Central memory CD8-positive, alpha-beta T cell (primary cell): ENCODE data around the gene ARHGEF17.

Source experiments
- ATAC-seq: fragments of 150-1000 bp; cut with Tn5 transposase; replicated peaks from 2 replicates; pipeline ENCODE4 v1.10.0; 2022; ENCODE audit warnings: mild to moderate bottlenecking, moderate FRiP score, moderate number of reproducible peaks; ENCODE audit not compliant: poor library complexity, severe bottlenecking; ENCODE audit errors: extremely low read depth
- DNase-seq, 2 donors: peaks; one replicate each; pipeline ENCODE4 v3.0.0; 2021; ENCODE audit warnings: low spot score in 2 of 2
- H3K27ac Mint-ChIP-seq: one replicate; pipeline ENCODE4 v1.8.0; 2022; ENCODE audit warnings: low read depth, mild to moderate bottlenecking, moderate library complexity, mixed read lengths
- H3K27me3 Mint-ChIP-seq: one replicate; pipeline ENCODE4 v1.8.0; 2022; ENCODE audit warnings: mixed read lengths
- H3K36me3 Mint-ChIP-seq: one replicate; pipeline ENCODE4 v1.8.0; 2022; ENCODE audit warnings: mild to moderate bottlenecking, moderate library complexity, mixed read lengths; ENCODE audit not compliant: insufficient read depth
- H3K4me1 Mint-ChIP-seq: one replicate; pipeline ENCODE4 v1.8.0; 2022; ENCODE audit warnings: mixed read lengths
- H3K4me3 Mint-ChIP-seq: one replicate; pipeline ENCODE4 v1.8.0; 2022; ENCODE audit warnings: mild to moderate bottlenecking, moderate library complexity, mixed read lengths
- H3K9me3 Mint-ChIP-seq: one replicate; pipeline ENCODE4 v1.8.0; 2022; ENCODE audit warnings: mixed read lengths

The ARHGEF17 gene, protein sequence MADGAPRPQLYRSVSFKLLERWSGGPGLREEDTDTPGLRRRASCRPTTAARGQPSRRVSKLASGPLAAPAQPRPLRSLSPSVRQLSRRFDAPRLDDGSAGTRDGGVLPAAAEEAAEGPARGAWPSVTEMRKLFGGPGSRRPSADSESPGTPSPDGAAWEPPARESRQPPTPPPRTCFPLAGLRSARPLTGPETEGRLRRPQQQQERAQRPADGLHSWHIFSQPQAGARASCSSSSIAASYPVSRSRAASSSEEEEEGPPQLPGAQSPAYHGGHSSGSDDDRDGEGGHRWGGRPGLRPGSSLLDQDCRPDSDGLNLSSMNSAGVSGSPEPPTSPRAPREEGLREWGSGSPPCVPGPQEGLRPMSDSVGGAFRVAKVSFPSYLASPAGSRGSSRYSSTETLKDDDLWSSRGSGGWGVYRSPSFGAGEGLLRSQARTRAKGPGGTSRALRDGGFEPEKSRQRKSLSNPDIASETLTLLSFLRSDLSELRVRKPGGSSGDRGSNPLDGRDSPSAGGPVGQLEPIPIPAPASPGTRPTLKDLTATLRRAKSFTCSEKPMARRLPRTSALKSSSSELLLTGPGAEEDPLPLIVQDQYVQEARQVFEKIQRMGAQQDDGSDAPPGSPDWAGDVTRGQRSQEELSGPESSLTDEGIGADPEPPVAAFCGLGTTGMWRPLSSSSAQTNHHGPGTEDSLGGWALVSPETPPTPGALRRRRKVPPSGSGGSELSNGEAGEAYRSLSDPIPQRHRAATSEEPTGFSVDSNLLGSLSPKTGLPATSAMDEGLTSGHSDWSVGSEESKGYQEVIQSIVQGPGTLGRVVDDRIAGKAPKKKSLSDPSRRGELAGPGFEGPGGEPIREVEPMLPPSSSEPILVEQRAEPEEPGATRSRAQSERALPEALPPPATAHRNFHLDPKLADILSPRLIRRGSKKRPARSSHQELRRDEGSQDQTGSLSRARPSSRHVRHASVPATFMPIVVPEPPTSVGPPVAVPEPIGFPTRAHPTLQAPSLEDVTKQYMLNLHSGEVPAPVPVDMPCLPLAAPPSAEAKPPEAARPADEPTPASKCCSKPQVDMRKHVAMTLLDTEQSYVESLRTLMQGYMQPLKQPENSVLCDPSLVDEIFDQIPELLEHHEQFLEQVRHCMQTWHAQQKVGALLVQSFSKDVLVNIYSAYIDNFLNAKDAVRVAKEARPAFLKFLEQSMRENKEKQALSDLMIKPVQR (N-terminal part only)

DNA sequence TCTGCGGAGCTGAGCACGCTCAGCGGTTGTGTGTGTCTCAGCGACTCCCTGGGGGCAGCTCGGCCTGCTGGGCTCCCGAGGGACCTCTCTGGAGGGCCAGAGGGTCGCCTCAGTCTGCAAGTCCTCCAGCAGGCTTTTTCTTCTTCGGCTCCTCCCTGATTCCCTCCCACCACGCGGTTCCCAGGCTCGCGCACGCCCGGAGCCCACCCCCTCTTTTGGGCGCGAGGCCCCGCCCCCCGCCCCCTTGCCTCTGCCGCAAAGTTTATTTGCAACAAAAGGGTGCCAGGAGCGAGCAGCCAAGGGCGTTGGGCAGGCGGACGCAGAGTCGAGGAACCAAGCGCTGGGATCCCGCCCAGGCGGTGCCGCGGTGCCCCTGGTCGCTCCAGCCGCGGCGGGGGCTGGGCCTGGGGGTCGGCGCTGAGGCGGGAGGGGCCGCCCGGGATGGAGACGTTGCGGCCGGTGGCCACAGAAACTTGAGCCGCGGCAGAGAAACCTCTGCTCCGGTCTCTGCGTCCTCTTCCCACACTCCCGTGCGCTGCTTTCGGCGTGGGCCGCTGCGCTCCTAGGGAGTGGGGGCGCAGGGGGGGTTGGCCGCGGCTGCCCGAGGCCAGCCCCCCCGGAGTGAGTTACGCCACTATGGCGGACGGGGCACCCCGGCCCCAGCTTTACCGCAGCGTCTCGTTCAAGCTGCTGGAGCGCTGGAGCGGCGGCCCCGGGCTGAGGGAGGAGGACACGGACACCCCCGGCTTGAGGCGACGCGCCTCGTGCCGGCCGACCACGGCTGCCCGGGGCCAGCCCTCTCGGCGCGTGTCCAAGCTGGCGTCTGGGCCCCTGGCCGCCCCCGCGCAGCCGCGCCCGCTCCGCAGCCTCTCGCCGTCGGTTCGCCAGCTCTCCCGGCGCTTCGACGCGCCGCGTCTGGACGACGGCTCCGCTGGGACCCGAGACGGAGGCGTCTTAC, at the start of gene ARHGEF17:
Gene ARHGEF17 (plus strand): TSS at position 274 of the 958 bp plus-strand sequence. CDS start 363 bp downstream, at position 637.
- Mint-ChIP-seq H3K9me3 (no peaks in the 10 kb centered on the region), H3K36me3 (no peaks in the 10 kb centered on the region), H3K27me3 (peaks cover 16% of the 10 kb centered on the region), H3K4me1 (peaks cover 13% of the 10 kb centered on the region), H3K4me3 (peak within 1 kb of the TSS; percentile 88), H3K27ac (no peak within 1 kb of the TSS)
- ATAC-seq (peak; percentile 29), DNase-seq (no peak)

DNA sequence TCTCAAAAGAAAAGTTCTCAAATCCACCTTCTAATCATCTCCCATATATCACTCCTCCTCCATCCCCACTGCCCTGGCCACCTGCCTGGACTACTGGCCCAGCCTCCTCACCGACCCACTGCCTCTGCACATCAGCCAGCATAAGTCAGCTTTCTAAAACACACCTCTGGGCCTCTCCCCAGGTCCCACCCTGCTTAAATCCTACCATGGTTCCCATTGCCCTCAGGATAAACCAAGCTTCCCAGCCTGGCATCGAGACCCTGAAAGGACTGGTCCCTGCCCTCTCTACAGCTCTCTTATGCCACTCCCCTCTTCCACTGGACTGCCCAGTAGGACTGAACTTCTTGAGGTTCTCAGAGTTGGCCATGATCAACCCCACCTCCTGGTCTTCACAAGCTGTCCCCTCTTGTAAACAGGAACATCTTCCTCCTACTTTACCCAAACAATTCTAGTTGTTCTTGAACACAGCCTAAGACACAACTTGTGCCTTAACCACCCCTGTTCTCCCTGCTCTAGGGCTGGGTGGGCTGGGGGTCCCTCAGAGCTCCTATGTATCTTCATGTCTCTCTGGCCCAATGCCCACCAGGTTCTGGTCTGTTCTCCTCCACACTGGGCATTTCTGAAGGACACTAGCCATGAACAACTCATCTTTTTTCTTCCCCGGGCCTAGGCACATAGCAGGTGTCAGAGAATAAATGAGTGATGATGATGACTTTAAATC, 48.5 kb upstream of the ARHGEF17 start:
- Mint-ChIP-seq H3K27me3 (peaks cover 26% of the 10 kb centered on the region), H3K4me3 (no peak overlapping the region), H3K36me3 (no peaks in the 10 kb centered on the region), H3K9me3 (no peaks in the 10 kb centered on the region), H3K27ac (peak overlapping the region; percentile 42), H3K4me1 (no peaks in the 10 kb centered on the region)
- no peak for DNase-seq
- no peak for ATAC-seq

DNA sequence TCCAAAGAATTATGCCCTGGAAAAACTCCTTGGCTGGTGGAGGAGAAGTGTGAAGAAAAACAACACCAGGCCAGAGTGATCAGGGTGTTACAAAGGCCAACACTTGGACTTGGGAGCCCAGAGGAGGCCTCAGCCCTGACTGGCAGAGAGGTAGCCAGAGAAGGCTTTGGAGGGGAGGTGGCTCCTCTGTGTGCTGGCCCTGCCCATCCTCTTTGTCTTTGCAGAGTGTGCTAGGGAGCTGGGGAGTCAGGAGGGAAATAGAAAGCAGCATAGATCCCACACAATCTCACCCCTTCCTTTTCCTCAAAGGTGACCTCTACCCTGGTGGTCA, 48.0 kb upstream of the ARHGEF17 start:
- H3K36me3 Mint-ChIP-seq, result no peaks in the 10 kb centered on the region
- ATAC-seq (no peak), DNase-seq (no peak)
- H3K4me1 Mint-ChIP-seq, result no peaks in the 10 kb centered on the region
- no peak overlapping the region for H3K4me3 Mint-ChIP-seq
- no peaks in the 10 kb centered on the region for H3K9me3 Mint-ChIP-seq
- no peak overlapping the region for H3K27ac Mint-ChIP-seq
- peaks cover 31% of the 10 kb centered on the region for H3K27me3 Mint-ChIP-seq

DNA sequence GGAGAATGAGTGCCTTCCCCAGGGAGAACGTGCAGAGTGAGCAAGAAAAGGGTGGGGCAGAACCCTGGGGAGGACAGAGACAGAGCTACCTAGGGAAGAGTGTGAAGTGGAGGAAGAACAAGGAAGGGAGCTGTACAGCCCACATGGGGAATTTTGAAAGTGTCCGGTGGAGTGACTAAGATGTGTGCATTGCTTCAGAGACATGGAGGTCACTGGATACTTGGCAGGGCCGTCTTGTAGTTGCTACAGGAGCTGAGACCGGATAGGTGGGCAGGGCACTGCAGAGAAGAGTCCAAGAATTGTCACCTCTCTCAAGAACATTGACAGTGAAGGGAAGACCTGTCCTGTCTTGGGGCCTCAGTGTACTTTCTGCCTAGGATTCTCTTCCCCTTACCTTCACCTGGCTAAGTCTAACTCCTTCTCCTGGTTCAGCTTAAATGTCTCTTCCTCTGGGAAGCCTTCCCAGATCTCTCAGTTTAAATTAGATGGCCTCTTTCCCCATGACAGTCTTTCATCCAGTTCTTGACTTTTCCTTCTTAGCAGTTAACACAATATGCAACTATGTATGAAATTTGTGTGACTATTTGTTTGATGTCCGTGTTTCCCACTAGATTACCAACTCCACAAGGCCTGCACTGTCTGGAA, 45.1 kb upstream of the ARHGEF17 start:
- no peaks in the 10 kb centered on the region for H3K9me3 Mint-ChIP-seq
- peaks cover 52% of the 10 kb centered on the region for H3K27me3 Mint-ChIP-seq
- no peak overlapping the region for H3K27ac Mint-ChIP-seq
- H3K4me3 Mint-ChIP-seq, result no peak overlapping the region
- no peak for ATAC-seq
- H3K36me3 Mint-ChIP-seq, result peaks cover 2% of the 10 kb centered on the region
- H3K4me1 Mint-ChIP-seq, result no peaks in the 10 kb centered on the region
- no peak for DNase-seq

DNA sequence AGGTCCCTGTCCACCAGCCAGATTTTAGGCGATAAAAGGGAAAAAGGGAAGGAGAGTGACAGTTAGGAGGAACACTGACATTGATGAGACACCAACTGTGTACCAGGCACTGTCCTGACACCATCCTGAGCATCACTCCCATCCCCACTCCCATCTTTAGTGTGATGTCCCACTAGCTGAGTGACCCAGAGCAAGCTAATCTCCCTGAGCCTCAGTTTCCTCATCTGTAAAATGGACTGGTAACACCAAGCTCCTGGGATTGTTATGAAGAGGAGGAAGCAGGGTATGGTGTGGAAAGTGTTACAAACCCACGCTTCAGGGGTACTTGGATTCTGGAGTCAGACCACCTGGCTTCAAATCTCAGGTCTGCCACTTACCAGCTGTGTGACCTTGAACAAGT, 44.4 kb upstream of the ARHGEF17 start:
- H3K27ac Mint-ChIP-seq, result no peak overlapping the region
- H3K4me3 Mint-ChIP-seq, result no peak overlapping the region
- DNase-seq, result no peak
- H3K27me3 Mint-ChIP-seq, result peaks cover 52% of the 10 kb centered on the region
- no peak for ATAC-seq
- H3K4me1 Mint-ChIP-seq, result no peaks in the 10 kb centered on the region
- no peaks in the 10 kb centered on the region for H3K9me3 Mint-ChIP-seq
- H3K36me3 Mint-ChIP-seq, result peaks cover 2% of the 10 kb centered on the region

DNA sequence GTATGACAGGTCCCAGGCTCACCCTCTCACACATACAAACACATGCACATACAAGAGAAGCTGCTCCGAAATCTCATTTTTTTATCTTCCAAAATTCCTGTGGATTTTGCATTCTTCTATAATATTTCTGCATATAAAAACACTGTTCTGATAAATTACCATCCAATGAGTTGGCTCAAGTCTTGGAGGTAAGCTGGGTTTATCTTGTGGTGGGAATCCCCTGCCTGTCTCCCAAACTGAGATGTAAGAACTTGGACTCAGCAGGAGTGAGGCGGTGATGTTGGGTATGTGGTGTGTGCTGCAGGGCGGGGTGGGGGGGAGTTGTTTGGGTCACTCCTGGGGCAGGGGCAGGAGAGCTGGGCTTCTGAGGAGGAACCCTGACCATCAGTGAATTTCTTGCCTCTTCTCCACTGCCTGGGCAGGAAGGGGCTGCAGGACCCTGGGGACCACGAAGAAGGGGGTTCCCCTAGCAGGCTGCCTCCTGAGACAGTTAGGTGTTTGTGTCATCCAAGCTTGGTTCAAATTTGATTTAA, 42.7 kb upstream of the ARHGEF17 start:
- ATAC-seq (no peak), DNase-seq (no peak)
- H3K9me3 Mint-ChIP-seq, result no peaks in the 10 kb centered on the region
- H3K4me3 Mint-ChIP-seq, result no peak overlapping the region
- peaks cover 2% of the 10 kb centered on the region for H3K36me3 Mint-ChIP-seq
- H3K27ac Mint-ChIP-seq, result no peak overlapping the region
- H3K4me1 Mint-ChIP-seq, result no peaks in the 10 kb centered on the region
- peaks cover 52% of the 10 kb centered on the region for H3K27me3 Mint-ChIP-seq

DNA sequence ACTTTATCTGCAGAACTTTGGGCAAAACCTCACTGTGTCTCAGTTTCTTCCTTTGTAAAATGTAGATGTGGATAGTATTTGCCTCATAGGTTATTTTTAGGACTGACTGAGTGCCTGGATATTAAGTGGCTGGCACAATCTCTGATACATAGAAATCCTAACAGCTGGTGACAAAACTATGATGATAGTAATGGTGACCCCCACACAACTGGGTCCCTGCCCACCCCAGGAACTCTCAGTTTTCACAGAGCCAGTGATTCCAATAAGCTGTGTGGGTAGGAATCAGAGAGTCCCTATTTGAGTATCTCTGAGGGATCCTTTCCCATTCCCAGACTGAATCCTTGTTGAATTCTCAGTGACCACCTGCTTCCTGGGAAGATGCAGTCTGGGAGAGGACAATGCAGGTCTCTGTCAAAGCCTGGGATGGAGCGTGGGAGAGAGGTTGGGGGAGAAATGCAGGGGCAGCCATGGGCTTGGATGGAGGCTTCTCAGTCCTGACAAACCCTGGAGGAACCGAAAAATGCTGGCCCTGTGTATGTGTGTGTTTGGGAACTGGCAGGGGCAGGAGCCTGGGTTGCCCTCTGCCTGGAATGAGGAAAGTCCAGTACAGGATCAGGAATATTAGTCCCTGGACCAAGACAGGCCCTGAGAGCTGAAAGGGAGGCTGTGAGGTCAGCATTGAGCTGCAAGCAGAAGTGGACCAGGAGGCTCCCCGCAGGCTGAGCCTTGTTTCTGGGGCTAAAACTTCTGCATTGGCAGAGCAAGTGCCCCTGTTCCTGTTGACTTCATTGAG, 42.0 kb upstream of the ARHGEF17 start:
- DNase-seq, result no peak
- Mint-ChIP-seq H3K4me1 (no peaks in the 10 kb centered on the region), H3K27ac (no peak overlapping the region), H3K9me3 (no peaks in the 10 kb centered on the region), H3K4me3 (no peak overlapping the region), H3K27me3 (peaks cover 59% of the 10 kb centered on the region), H3K36me3 (peaks cover 2% of the 10 kb centered on the region)
- ATAC-seq, result no peak

DNA sequence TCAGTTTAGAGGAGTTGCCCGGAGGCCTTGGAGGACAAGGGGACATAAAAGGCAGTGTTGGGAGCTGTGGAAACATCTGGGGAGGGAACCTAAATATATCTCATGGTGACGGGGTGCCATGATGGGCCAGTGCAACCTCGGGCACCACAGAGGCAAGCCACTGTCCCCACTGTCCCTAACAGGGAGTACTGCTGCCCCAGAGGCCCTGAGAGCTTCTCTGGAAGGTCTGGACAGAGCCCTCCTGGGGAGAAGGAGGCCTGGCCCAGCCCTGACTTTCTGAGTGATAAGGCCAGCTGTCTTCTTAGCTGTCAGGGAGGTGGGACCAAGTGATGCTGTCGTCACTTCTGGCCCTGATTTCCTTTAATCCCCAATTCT, 41.4 kb upstream of the ARHGEF17 start:
- DNase-seq (no peak), ATAC-seq (no peak)
- H3K4me1 Mint-ChIP-seq, result no peaks in the 10 kb centered on the region
- H3K27me3 Mint-ChIP-seq, result peaks cover 62% of the 10 kb centered on the region
- no peak overlapping the region for H3K27ac Mint-ChIP-seq
- no peak overlapping the region for H3K4me3 Mint-ChIP-seq
- no peaks in the 10 kb centered on the region for H3K9me3 Mint-ChIP-seq
- peaks cover 2% of the 10 kb centered on the region for H3K36me3 Mint-ChIP-seq

DNA sequence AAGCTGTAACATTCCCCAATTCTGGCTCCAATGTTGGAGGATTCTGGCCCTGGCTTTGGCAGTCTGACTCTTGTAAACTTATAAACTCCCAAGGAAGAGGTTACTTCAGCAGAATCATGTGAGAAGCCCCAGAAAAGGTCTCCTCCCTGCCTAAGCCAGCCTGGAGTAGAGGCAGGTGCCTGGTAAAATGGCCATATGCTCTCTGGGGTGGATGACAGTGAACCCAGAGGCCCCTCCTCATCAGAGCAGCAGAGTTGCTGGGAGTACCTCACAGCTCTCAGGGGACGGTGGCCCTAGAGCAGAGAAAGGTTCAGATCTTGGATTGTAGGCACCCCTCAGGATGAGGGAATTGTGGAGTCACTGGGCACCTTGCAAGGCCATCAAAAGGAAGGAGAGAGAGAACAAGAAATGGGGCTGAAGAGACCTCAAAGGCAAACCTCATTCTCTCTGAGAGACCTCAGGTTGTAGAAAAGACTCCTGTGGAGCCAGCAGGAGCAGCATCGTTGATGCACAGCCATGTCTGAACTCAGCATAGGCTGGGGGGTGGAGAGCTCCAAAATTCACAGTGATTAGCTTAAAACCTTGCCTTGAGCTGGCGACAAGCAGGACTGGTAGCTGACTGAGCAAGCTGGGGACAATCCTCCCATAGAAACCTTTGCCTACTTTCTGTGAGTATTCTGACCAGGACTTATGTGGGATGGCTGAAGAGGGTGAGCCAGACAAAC, 40.8 kb upstream of the ARHGEF17 start:
- no peak overlapping the region for H3K27ac Mint-ChIP-seq
- no peak overlapping the region for H3K4me3 Mint-ChIP-seq
- no peaks in the 10 kb centered on the region for H3K4me1 Mint-ChIP-seq
- H3K36me3 Mint-ChIP-seq, result peaks cover 2% of the 10 kb centered on the region
- no peaks in the 10 kb centered on the region for H3K9me3 Mint-ChIP-seq
- DNase-seq (no peak), ATAC-seq (no peak)
- H3K27me3 Mint-ChIP-seq, result peaks cover 66% of the 10 kb centered on the region
